HAP-1 (cell line): Measurements from ENCODE around the gene SORCS3.

Experiments used
- DNase-seq, 2 experiments: peaks; one replicate each; pipeline ENCODE4 v3.0.0-alpha.2; 2016 to 2020; ENCODE audit warnings: low spot score in 2 of 2
- H3K27me3 ChIP-seq: fragments of 250-450 bp; sonication (Bioruptor Pico); 2 replicates; pipeline ENCODE4 v1.5.1; 2020; ENCODE audit warnings: low read depth, mild to moderate bottlenecking, moderate library complexity
- H3K36me3 ChIP-seq: fragments of 250-450 bp; sonication (Bioruptor Pico); replicated peaks from 2 replicates; pipeline ENCODE4 v1.5.1; 2020; ENCODE audit warnings: mild to moderate bottlenecking
- H3K4me1 ChIP-seq: fragments of 250-450 bp; sonication (Bioruptor Pico); 2 replicates; pipeline ENCODE4 v1.5.1; 2020; ENCODE audit warnings: mild to moderate bottlenecking
- H3K4me3 ChIP-seq: fragments of 250-450 bp; sonication (Bioruptor Pico); 2 replicates; pipeline ENCODE4 v1.5.1; 2020; ENCODE audit warnings: mild to moderate bottlenecking, moderate library complexity
- H3K9me3 ChIP-seq: fragments of 250-450 bp; sonication (Bioruptor Pico); 2 replicates; pipeline ENCODE4 v1.5.1; 2020; ENCODE audit warnings: mild to moderate bottlenecking, moderate library complexity
- in situ Hi-C: fragments of 300-500 bp; cut with MboI; formaldehyde crosslinking; loops from 3 replicates; pipeline ENCODE4 v1.14.3; 2020; ENCODE audit warnings: low sequenced_read_pairs, inconsistent platforms, mixed read lengths

SORCS3 gene

GRCh38 chr10:104780946-104781595 lies 140.0 kb downstream of the SORCS3 start:
- Histone ChIP-seq H3K27me3 (no peaks in the 10 kb centered on the region), H3K36me3 (no peaks in the 10 kb centered on the region), H3K4me3 (no peak overlapping the region), H3K4me1 (no peaks in the 10 kb centered on the region), H3K9me3 (no peaks in the 10 kb centered on the region)
- DNase-seq = no peak
- in situ Hi-C loops = no loop called here

GRCh38 chr10:104784452-104784851 lies 143.4 kb downstream of the SORCS3 start:
- no peak overlapping the region for H3K4me3 ChIP-seq
- H3K27me3 ChIP-seq = no peaks in the 10 kb centered on the region
- no peaks in the 10 kb centered on the region for H3K4me1 ChIP-seq
- in situ Hi-C loops = no loop called here
- H3K36me3 ChIP-seq = no peaks in the 10 kb centered on the region
- no peaks in the 10 kb centered on the region for H3K9me3 ChIP-seq
- DNase-seq = no peak

GRCh38 chr10:104791471-104791870 lies 150.4 kb downstream of the SORCS3 start:
- Histone ChIP-seq H3K9me3 (no peaks in the 10 kb centered on the region), H3K27me3 (no peaks in the 10 kb centered on the region)
- no peak for DNase-seq

GRCh38 chr10:104795411-104795810 lies 154.3 kb downstream of the SORCS3 start:
- Histone ChIP-seq H3K4me3 (no peak overlapping the region), H3K27me3 (no peaks in the 10 kb centered on the region), H3K9me3 (no peaks in the 10 kb centered on the region), H3K4me1 (no peaks in the 10 kb centered on the region), H3K36me3 (no peaks in the 10 kb centered on the region)
- no peak for DNase-seq
- in situ Hi-C loops = no loop called here

More at GRCh38 chr10:104791471-104791870, 150.4 kb downstream of the SORCS3 start:
- no peak overlapping the region for H3K4me3 ChIP-seq
- in situ Hi-C loops = no loop called here
- no peaks in the 10 kb centered on the region for H3K36me3 ChIP-seq
- no peaks in the 10 kb centered on the region for H3K4me1 ChIP-seq

GRCh38 chr10:104796823-104797222 lies 155.7 kb downstream of the SORCS3 start:
- Histone ChIP-seq H3K9me3 (no peaks in the 10 kb centered on the region), H3K4me1 (no peaks in the 10 kb centered on the region), H3K36me3 (no peaks in the 10 kb centered on the region), H3K27me3 (no peaks in the 10 kb centered on the region), H3K4me3 (no peak overlapping the region)
- in situ Hi-C loops = no loop called here
- no peak for DNase-seq

- Histone ChIP-seq H3K36me3 (no peaks in the 10 kb centered on the region), H3K4me3 (no peak overlapping the region), H3K9me3 (no peaks in the 10 kb centered on the region), H3K4me1 (no peaks in the 10 kb centered on the region), H3K27me3 (no peaks in the 10 kb centered on the region)
- in situ Hi-C loops = no loop called here
- no peak for DNase-seq
Observed at GRCh38 chr10:104802941-104803340, 161.9 kb downstream of the SORCS3 start.

- H3K4me3 ChIP-seq = no peak overlapping the region
- no peaks in the 10 kb centered on the region for H3K9me3 ChIP-seq
- no peaks in the 10 kb centered on the region for H3K36me3 ChIP-seq
- no peaks in the 10 kb centered on the region for H3K4me1 ChIP-seq
- no peak for DNase-seq
- H3K27me3 ChIP-seq = no peaks in the 10 kb centered on the region
- in situ Hi-C loops = no loop called here
Observed at GRCh38 chr10:104804880-104805279, 163.8 kb downstream of the SORCS3 start.

- in situ Hi-C loops = no loop called here
- H3K27me3 ChIP-seq = no peaks in the 10 kb centered on the region
- no peaks in the 10 kb centered on the region for H3K4me1 ChIP-seq
- H3K4me3 ChIP-seq = no peak overlapping the region
- H3K36me3 ChIP-seq = no peaks in the 10 kb centered on the region
- no peak for DNase-seq
- no peaks in the 10 kb centered on the region for H3K9me3 ChIP-seq
Observed at GRCh38 chr10:104806801-104807200, 165.7 kb downstream of the SORCS3 start.

- Histone ChIP-seq H3K9me3 (no peaks in the 10 kb centered on the region), H3K36me3 (no peaks in the 10 kb centered on the region), H3K27me3 (no peaks in the 10 kb centered on the region), H3K4me3 (no peak overlapping the region), H3K4me1 (no peaks in the 10 kb centered on the region)
- in situ Hi-C loops = no loop called here
- no peak for DNase-seq
Observed at GRCh38 chr10:104807581-104808310, 166.7 kb downstream of the SORCS3 start.

GRCh38 chr10:104809288-104810090 lies 168.4 kb downstream of the SORCS3 start:
- no peak overlapping the region for H3K4me3 ChIP-seq
- in situ Hi-C loops = no loop called here
- H3K4me1 ChIP-seq = no peaks in the 10 kb centered on the region
- no peaks in the 10 kb centered on the region for H3K9me3 ChIP-seq
- no peak for DNase-seq
- no peaks in the 10 kb centered on the region for H3K36me3 ChIP-seq
- no peaks in the 10 kb centered on the region for H3K27me3 ChIP-seq

GRCh38 chr10:104811166-104811565 lies 170.1 kb downstream of the SORCS3 start:
- in situ Hi-C loops = no loop called here
- H3K9me3 ChIP-seq = no peaks in the 10 kb centered on the region
- H3K4me1 ChIP-seq = no peaks in the 10 kb centered on the region
- no peaks in the 10 kb centered on the region for H3K27me3 ChIP-seq
- H3K36me3 ChIP-seq = no peaks in the 10 kb centered on the region
- no peak for DNase-seq
- H3K4me3 ChIP-seq = no peak overlapping the region

- Histone ChIP-seq H3K4me1 (no peaks in the 10 kb centered on the region), H3K4me3 (no peak overlapping the region), H3K36me3 (no peaks in the 10 kb centered on the region), H3K27me3 (no peaks in the 10 kb centered on the region), H3K9me3 (no peaks in the 10 kb centered on the region)
- DNase-seq = no peak
- in situ Hi-C loops = no loop called here
Observed at GRCh38 chr10:104816501-104816900, 175.4 kb downstream of the SORCS3 start.

- H3K9me3 ChIP-seq = no peaks in the 10 kb centered on the region
- in situ Hi-C loops = no loop called here
- H3K27me3 ChIP-seq = no peaks in the 10 kb centered on the region
- H3K4me1 ChIP-seq = no peaks in the 10 kb centered on the region
- no peak overlapping the region for H3K4me3 ChIP-seq
- no peak for DNase-seq
- H3K36me3 ChIP-seq = no peaks in the 10 kb centered on the region
Observed at GRCh38 chr10:104819731-104820130, 178.6 kb downstream of the SORCS3 start.

- DNase-seq = no peak
- in situ Hi-C loops = no loop called here
Observed at GRCh38 chr10:104822088-104822487, 181.0 kb downstream of the SORCS3 start.

More at GRCh38 chr10:104822088-104822487, 181.0 kb downstream of the SORCS3 start:
- H3K36me3 ChIP-seq = no peaks in the 10 kb centered on the region
- H3K4me1 ChIP-seq = no peaks in the 10 kb centered on the region
- no peaks in the 10 kb centered on the region for H3K9me3 ChIP-seq
- no peaks in the 10 kb centered on the region for H3K27me3 ChIP-seq
- no peak overlapping the region for H3K4me3 ChIP-seq
